ENCODE measurements around the gene GSK3A.

The GSK3A gene

GRCh38 chr19:42199440-42200115 lies 42.8 kb downstream of the GSK3A start:
- no peak for DNase-seq (ENCODE audit: low read depth)

- no peak for DNase-seq (ENCODE audit: low read depth)
Measured at GRCh38 chr19:42198676-42199439, 43.5 kb downstream of the GSK3A start.

- no peak for DNase-seq (ENCODE audit: low read depth)
Measured at GRCh38 chr19:42197375-42197817, 45.0 kb downstream of the GSK3A start.

- DNase-seq (ENCODE audit: low read depth), result no peak
Measured at GRCh38 chr19:42196011-42197001, 46.1 kb downstream of the GSK3A start.

- no peak for DNase-seq (ENCODE audit: low read depth)
Measured at GRCh38 chr19:42193706-42194105, 48.7 kb downstream of the GSK3A start.

- DNase-seq (ENCODE audit: low read depth), result no peak
Measured at GRCh38 chr19:42193294-42193693, 49.1 kb downstream of the GSK3A start.

- DNase-seq (ENCODE audit: low read depth), result peak; percentile 56
Measured at GRCh38 chr19:42191855-42192254, 50.5 kb downstream of the GSK3A start.

- no peak for DNase-seq (ENCODE audit: low read depth)
Measured at GRCh38 chr19:42191330-42191729, 51.1 kb downstream of the GSK3A start.

- DNase-seq (ENCODE audit: low read depth), result peak; percentile 31
Measured at GRCh38 chr19:42189133-42189532, 53.3 kb downstream of the GSK3A start.

- DNase-seq (ENCODE audit: low read depth), result no peak
Measured at GRCh38 chr19:42188665-42189064, 53.7 kb downstream of the GSK3A start.

GRCh38 chr19:42185277-42185676 lies 57.1 kb downstream of the GSK3A start:
- DNase-seq (ENCODE audit: low read depth), result peak; percentile 47

- peak; percentile 85 for DNase-seq (ENCODE audit: low read depth)
Measured at GRCh38 chr19:42184401-42184861, 58.0 kb downstream of the GSK3A start.

Data from EH (cell line).